ENCODE results near the gene DNAL4.

Gene DNAL4

DNA sequence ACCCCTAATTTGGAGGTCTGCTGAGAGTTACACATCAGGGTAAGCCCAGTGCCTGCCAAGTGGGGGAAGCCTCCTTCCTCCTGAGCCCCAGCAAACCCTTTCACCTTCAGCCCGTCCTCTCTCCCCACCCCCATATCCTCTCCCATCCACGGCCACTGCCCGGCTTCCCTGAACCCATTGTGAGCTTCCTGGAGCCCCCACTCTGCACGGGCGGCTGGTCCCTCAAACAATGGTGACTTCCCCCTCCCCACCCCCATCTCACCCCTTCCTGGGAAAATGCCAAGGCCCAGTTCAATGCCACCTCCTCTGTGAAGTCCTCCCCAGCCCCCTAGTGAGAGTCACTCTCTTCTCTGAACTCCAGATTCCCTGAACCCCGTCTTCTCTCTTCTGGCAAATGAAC is 17.9 kb downstream of the DNAL4 start:
- no peak overlapping the region for H3K4me3 ChIP-seq (ENCODE audit: low read depth, low read length)
- no peak overlapping the region for H3K27ac ChIP-seq
- H3K27me3 ChIP-seq (ENCODE audit: insufficient read depth, low read depth, severe bottlenecking) = no peaks in the 10 kb centered on the region
- no peak for TF ChIP-seq CTCF (IDR thresholded peaks at IDR 0.05; ENCODE audit: low read depth, low read length)
- DNase-seq = no peak
- H3K9me3 ChIP-seq (ENCODE audit: severe bottlenecking) = no peaks in the 10 kb centered on the region
- no peaks in the 10 kb centered on the region for H3K36me3 ChIP-seq

- Histone ChIP-seq H3K36me3 (no peaks in the 10 kb centered on the region), H3K27ac (peak overlapping the region; percentile 43; the same call in 1 of the 2 replicates), H3K4me3 (ENCODE audit: low read depth, low read length) (no peak overlapping the region), H3K27me3 (ENCODE audit: insufficient read depth, low read depth, severe bottlenecking) (no peaks in the 10 kb centered on the region), H3K9me3 (ENCODE audit: severe bottlenecking) (no peaks in the 10 kb centered on the region)
- peak; percentile 40 for DNase-seq
- no peak for TF ChIP-seq CTCF (IDR thresholded peaks at IDR 0.05; ENCODE audit: low read depth, low read length)
Observed at GRCh38 chr22:38775656-38776055, 18.3 kb downstream of the DNAL4 start.

DNA sequence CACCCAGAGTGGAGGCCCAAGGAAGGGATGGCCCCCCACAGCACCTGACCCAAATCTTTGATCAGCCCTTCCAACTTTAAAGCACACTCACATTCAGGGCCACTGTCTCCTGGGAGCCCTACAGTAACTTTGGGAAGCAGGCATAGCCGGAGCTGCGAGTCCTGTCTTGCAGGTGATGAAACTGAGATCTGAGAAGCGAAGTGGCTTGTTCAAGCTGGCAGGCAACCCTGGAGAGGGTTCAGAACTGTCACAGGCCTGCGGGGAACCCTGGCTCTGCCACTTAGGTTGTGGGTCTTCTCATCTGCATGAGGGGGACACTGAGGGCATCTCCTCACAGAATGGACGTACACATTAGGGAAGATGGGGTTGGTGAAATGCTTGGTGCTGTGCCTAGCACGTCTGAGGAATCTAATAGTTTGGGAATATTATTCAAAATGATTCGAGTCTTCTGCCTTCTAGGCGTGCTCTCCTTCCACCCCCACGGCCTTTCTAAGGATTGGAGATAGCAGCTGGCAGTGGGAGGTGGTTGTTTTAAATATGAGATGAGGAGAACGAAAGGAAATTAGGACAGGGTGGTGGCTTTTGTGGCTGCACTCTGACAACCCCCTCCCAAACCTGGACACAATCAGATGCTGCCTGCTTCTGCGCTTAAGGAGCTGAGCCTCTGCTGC is 19.3 kb downstream of the DNAL4 start:
- TF ChIP-seq CTCF (IDR thresholded peaks at IDR 0.05; ENCODE audit: low read depth, low read length) = no peak

GRCh38 chr22:38773363-38773946 is 20.5 kb downstream of the DNAL4 start:
- Histone ChIP-seq H3K27me3 (ENCODE audit: insufficient read depth, low read depth, severe bottlenecking) (no peaks in the 10 kb centered on the region), H3K9me3 (ENCODE audit: severe bottlenecking) (no peaks in the 10 kb centered on the region), H3K36me3 (no peaks in the 10 kb centered on the region), H3K4me3 (ENCODE audit: low read depth, low read length) (no peak overlapping the region), H3K27ac (no peak overlapping the region)
- TF ChIP-seq CTCF (IDR thresholded peaks at IDR 0.05; ENCODE audit: low read depth, low read length) = no peak
- DNase-seq = no peak

More for the DNA sequence above, 19.3 kb downstream of the DNAL4 start:
- no peaks in the 10 kb centered on the region for H3K27me3 ChIP-seq (ENCODE audit: insufficient read depth, low read depth, severe bottlenecking)
- no peak overlapping the region for H3K4me3 ChIP-seq (ENCODE audit: low read depth, low read length)
- H3K27ac ChIP-seq = no peak overlapping the region
- no peak for DNase-seq
- H3K36me3 ChIP-seq = no peaks in the 10 kb centered on the region
- no peaks in the 10 kb centered on the region for H3K9me3 ChIP-seq (ENCODE audit: severe bottlenecking)

- TF ChIP-seq CTCF (IDR thresholded peaks at IDR 0.05; ENCODE audit: low read depth, low read length) = no peak
- DNase-seq = no peak
- Histone ChIP-seq H3K4me3 (ENCODE audit: low read depth, low read length) (no peak overlapping the region), H3K9me3 (ENCODE audit: severe bottlenecking) (no peaks in the 10 kb centered on the region), H3K27me3 (ENCODE audit: insufficient read depth, low read depth, severe bottlenecking) (no peaks in the 10 kb centered on the region), H3K36me3 (no peaks in the 10 kb centered on the region), H3K27ac (no peak overlapping the region)
Observed at GRCh38 chr22:38772623-38772873, 21.4 kb downstream of the DNAL4 start.

All from WERI-Rb-1 (cell line).